IPS-15b (cell line): ENCODE data around the gene LRRD1.
"Not testable (repeated sequence)": the region's sequence is repeated elsewhere in the genome, so short reads cannot be mapped to it uniquely, and the experiment has no call there.

Source experiments
- H3K27me3 ChIP-seq: one replicate; pipeline ENCODE4 v1.6.1; 2013; ENCODE audit warnings: low read length; ENCODE audit not compliant: control insufficient read depth, insufficient read depth
- H3K36me3 ChIP-seq: one replicate; pipeline ENCODE4 v1.6.1; 2013; ENCODE audit warnings: low read length; ENCODE audit not compliant: control insufficient read depth, insufficient read depth
- H3K4me1 ChIP-seq: one replicate; pipeline ENCODE4 v1.6.1; 2013; ENCODE audit warnings: mild to moderate bottlenecking, low read length; ENCODE audit not compliant: control insufficient read depth, insufficient read depth
- H3K4me3 ChIP-seq: one replicate; pipeline ENCODE4 v1.5.1; 2013; ENCODE audit warnings: low read depth, low read length
- H3K9ac ChIP-seq: one replicate; pipeline ENCODE4 v1.6.1; 2013; ENCODE audit warnings: low read depth, mild to moderate bottlenecking, low read length
- H3K9me3 ChIP-seq: one replicate; pipeline ENCODE4 v1.6.1; 2013; ENCODE audit warnings: mild to moderate bottlenecking, low read length; ENCODE audit not compliant: control insufficient read depth, insufficient read depth

The LRRD1 gene

DNA sequence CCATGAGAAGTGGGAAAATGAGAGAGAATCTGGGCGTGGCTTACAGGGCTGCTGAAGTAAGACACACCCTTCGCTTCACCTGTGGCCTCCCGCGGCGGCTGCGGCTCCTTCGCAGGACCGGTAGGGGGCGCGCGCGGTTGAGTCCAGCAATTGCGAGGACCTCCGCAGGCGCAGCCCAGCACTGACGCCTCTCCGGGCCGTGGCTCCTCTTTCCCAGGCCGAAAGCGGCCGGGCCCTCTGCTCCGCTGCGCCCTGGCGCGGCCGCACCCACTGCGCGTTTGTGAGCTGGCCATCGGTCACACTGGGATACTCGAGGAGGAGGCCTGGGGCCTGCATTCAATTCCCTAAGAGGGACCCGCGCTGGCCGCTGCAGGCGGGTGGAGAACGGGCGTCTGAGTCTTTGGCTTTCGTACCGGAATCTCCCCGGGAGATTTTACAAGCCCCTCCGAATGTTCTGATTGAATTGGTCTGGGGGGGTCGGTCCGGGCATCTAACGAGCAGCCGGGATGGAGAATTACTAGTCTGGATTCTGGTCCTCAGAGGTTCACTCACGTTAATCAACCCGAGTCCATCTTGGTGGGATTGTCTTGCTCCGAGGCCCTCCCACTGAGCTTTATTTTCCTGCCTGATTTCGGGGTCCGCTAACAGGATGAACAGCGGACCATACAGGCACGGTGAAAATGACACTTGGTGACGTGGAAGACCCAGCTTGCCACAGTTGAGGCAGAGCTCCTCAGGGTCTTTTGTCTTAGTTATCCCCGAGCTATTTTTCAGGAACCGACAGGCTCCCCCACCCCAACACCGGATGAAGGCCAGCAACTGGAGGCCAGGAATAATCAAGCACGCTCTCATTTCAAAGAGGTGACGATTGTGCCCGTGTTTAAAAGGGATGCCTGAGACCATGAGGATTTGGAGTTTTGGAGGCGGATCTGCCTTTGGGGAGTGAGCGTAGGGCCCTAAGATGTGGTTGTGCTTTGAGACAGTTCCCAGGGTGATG is at the start of gene LRRD1:
TSS of gene LRRD1 (minus strand) at position 215 of the 997 bp plus-strand sequence. CDS start 13,940 bp downstream, outside the sequence.
- Histone ChIP-seq H3K27me3 (peaks cover 6% of the 10 kb centered on the region), H3K4me3 (peak within 1 kb of the TSS; percentile 65), H3K9ac (peak within 1 kb of the TSS; percentile 62), H3K36me3 (no peaks in the 10 kb centered on the region), H3K9me3 (no peaks in the 10 kb centered on the region), H3K4me1 (no peaks in the 10 kb centered on the region)

GRCh38 chr7:92228742-92229141 is 49.8 kb upstream of the LRRD1 start:
- no peaks in the 10 kb centered on the region for H3K4me1 ChIP-seq
- no peaks in the 10 kb centered on the region for H3K27me3 ChIP-seq
- no peak overlapping the region for H3K9ac ChIP-seq
- no peaks in the 10 kb centered on the region for H3K9me3 ChIP-seq
- no peak overlapping the region for H3K4me3 ChIP-seq
- no peaks in the 10 kb centered on the region for H3K36me3 ChIP-seq

DNA sequence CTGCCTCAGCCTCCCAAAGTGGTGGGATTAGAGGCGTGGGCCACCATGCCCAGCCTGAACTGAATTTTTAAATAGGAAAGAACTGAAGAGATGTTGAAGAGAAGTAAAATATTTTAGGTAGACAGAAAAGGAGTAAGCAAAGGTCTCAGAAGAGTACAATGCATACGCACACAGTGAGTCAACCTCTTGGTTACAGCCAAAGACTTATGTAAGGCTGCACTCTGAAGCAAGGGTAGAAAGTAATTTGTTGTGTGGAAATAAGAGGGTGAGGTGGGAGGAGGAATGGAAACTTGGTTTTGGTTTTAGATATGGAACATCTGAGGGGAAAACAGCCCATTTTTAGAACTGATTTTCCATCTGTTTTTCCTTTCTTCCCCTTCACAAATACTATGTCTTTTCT is 49.2 kb upstream of the LRRD1 start:
- Histone ChIP-seq H3K9me3 (no peaks in the 10 kb centered on the region), H3K36me3 (no peaks in the 10 kb centered on the region), H3K27me3 (no peaks in the 10 kb centered on the region), H3K4me3 (no peak overlapping the region), H3K9ac (no peak overlapping the region), H3K4me1 (no peaks in the 10 kb centered on the region)

GRCh38 chr7:92226981-92227380 is 48.0 kb upstream of the LRRD1 start:
- Histone ChIP-seq H3K9ac (no peak overlapping the region), H3K27me3 (no peaks in the 10 kb centered on the region), H3K4me1 (no peaks in the 10 kb centered on the region), H3K4me3 (no peak overlapping the region), H3K9me3 (no peaks in the 10 kb centered on the region), H3K36me3 (no peaks in the 10 kb centered on the region)

DNA sequence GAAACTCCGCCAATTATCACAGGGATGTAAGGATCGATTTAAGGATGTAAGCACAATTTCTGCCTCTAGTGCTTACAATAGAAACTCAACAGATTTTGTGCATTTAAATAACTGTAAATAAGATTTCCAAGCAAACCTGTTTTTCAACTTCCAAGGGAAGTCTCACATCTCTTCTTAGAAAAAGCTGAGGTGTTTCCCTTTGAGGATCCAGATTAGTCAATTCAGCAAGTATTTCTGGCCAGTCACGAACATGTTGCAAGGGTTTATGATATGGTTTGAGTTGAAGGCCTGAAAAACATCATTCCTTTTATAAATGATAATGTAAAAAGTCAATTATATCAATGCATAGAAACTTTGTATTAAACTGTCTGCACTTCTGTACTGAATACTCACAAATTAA is 42.8 kb upstream of the LRRD1 start:
- H3K4me3 ChIP-seq, result no peak overlapping the region
- peaks cover 7% of the 10 kb centered on the region for H3K36me3 ChIP-seq
- no peaks in the 10 kb centered on the region for H3K27me3 ChIP-seq
- H3K9ac ChIP-seq, result no peak overlapping the region
- H3K9me3 ChIP-seq, result no peaks in the 10 kb centered on the region
- no peaks in the 10 kb centered on the region for H3K4me1 ChIP-seq

DNA sequence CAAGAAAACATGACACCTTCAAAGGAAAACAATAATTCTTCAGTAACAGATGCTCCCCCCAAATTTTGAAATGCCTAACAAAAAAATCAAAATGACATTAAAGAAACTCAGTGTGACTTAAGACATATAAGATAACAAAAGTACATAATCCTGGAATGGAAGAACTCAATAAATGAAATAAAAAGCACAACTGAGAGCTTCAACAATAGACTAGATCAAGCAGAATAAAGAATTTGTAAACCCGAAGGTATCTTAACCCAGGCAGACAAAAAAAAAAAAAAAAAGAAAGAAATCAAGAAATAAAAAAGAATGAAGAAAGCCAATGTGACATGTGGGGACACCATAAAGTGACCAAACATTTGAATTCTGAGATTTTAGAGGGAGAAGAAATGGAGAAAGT is 27.7 kb upstream of the LRRD1 start:
- peaks cover 2% of the 10 kb centered on the region for H3K36me3 ChIP-seq
- no peaks in the 10 kb centered on the region for H3K27me3 ChIP-seq
- no peak overlapping the region for H3K4me3 ChIP-seq
- no peaks in the 10 kb centered on the region for H3K9me3 ChIP-seq
- no peak overlapping the region for H3K9ac ChIP-seq
- no peaks in the 10 kb centered on the region for H3K4me1 ChIP-seq

GRCh38 chr7:92205987-92206386 is 27.0 kb upstream of the LRRD1 start:
- Histone ChIP-seq H3K36me3 (peaks cover 2% of the 10 kb centered on the region), H3K27me3 (no peaks in the 10 kb centered on the region), H3K4me3 (no peak overlapping the region), H3K9me3 (no peaks in the 10 kb centered on the region), H3K9ac (no peak overlapping the region), H3K4me1 (no peaks in the 10 kb centered on the region)

- H3K27me3 ChIP-seq, result no peaks in the 10 kb centered on the region
- H3K9me3 ChIP-seq, result no peaks in the 10 kb centered on the region
- no peaks in the 10 kb centered on the region for H3K4me1 ChIP-seq
- H3K4me3 ChIP-seq, result no peak overlapping the region
- no peak overlapping the region for H3K9ac ChIP-seq
- peaks cover 2% of the 10 kb centered on the region for H3K36me3 ChIP-seq
Observed at GRCh38 chr7:92200791-92201190, 21.8 kb upstream of the LRRD1 start.

GRCh38 chr7:92192326-92192725 is 13.4 kb upstream of the LRRD1 start:
- Histone ChIP-seq H3K9ac (no peak overlapping the region), H3K27me3 (no peaks in the 10 kb centered on the region), H3K4me3 (no peak overlapping the region), H3K36me3 (no peaks in the 10 kb centered on the region), H3K4me1 (no peaks in the 10 kb centered on the region), H3K9me3 (peaks cover 4% of the 10 kb centered on the region)

DNA sequence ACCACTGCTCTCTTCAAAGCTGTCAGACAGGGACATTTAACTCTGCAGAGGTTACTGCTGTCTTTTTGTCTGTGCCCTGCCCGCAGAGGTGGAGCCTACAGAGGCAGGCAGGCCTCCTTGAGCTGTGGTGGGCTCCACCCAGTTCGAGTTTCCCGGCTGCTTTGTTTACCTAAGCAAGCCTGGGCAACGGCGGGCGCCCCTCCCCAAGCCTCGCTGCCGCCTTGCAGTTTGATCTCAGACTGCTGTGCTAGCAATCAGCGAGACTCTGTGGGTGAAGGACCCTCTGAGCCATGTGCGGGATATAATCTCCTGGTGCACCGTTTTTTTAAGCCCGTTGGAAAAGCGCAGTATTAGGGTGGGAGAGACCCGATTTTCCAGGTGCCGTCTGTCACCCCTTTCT is 10.3 kb upstream of the LRRD1 start:
- H3K4me3 ChIP-seq, H3K27me3 ChIP-seq, H3K36me3 ChIP-seq, H3K9me3 ChIP-seq, H3K4me1 ChIP-seq, H3K9ac ChIP-seq: not testable (repeated sequence)

GRCh38 chr7:92184294-92184693 is 5.4 kb upstream of the LRRD1 start:
- not testable (repeated sequence) for H3K4me1 ChIP-seq, H3K27me3 ChIP-seq, H3K36me3 ChIP-seq, H3K9me3 ChIP-seq, H3K9ac ChIP-seq, H3K4me3 ChIP-seq

DNA sequence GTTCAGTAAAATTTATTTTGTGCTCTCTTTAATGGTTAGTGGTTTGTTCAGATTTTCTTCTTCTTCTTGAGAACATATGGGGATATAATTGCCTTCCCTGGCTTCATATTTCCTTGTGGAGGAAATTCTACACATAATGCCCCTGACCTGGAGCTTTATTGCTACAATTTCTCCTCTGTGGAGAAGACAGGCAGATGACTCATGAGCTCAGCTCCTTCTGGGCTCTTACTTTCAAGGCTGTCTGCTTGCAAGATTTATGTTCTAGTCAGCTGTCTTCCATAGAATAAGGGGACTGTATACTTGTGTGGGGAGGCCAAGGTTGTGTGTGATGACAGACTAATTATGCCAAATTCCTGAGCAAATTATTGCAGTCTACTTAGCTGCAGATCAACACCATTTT is 1.6 kb downstream of the LRRD1 start:
- no peaks in the 10 kb centered on the region for H3K4me1 ChIP-seq
- no peaks in the 10 kb centered on the region for H3K9me3 ChIP-seq
- H3K9ac ChIP-seq, result no peak overlapping the region
- peaks cover 6% of the 10 kb centered on the region for H3K27me3 ChIP-seq
- H3K36me3 ChIP-seq, result no peaks in the 10 kb centered on the region
- H3K4me3 ChIP-seq, result no peak overlapping the region
